HT-29 (cell line): ENCODE measurements around the gene EIF4A2. TPM values are rescaled to one million over a fixed set of nuclear protein-coding genes. Genes with fewer than 3 reads are reported as not detected.
"Not testable (repeated sequence)": the region's sequence is repeated elsewhere in the genome, so short reads cannot be mapped to it uniquely, and the experiment has no call there.

Source experiments
- DNase-seq: peaks from one replicate; pipeline ENCODE4 v3.0.0-alpha.2; 2015; ENCODE audit warnings: low spot score
- total RNA-seq: library from RNA; depleted of rRNA; stranded (reverse); fragments of >200 nt; shearing (Covaris generic); gene quantifications from 2 replicates; pipeline ENCODE4 v1.2.3, GENCODE V29; 2014

The EIF4A2 gene
- total RNA-seq, 1 experiment from 2014 or later, result 213 TPM

DNA sequence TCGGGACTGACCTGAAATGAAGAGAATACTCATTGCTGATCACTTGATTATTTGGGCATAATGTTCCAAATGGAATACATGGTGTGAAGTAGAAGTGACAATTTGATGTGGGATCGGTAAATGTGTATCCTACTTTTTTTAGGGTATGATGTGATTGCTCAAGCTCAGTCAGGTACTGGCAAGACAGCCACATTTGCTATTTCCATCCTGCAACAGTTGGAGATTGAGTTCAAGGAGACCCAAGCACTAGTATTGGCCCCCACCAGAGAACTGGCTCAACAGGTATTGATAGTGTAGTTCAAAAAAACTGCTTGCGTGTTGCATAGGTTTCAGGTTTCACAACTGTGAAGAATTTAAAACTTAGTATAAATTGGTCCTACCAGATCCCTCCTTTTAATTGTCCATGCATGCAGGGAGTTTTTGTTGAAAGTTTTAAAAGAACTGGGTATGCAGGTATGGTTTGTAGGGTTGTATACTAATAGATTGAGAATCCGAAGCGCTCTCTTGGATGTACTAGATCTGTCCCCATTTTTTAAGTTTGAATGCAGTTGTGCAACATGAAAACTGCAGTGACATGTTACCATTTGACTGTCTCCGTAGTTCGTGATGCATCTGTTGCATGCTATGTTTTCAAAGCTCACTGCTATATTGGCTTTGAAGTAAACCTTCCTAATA is 1.6 kb downstream of the EIF4A2 start:
- DNase-seq, result peak; percentile 31

GRCh38 chr3:186785495-186786018 is 2.2 kb downstream of the EIF4A2 start:
- DNase-seq, result peak; percentile 14

GRCh38 chr3:186786922-186787321 is 3.5 kb downstream of the EIF4A2 start:
- no peak for DNase-seq

DNA sequence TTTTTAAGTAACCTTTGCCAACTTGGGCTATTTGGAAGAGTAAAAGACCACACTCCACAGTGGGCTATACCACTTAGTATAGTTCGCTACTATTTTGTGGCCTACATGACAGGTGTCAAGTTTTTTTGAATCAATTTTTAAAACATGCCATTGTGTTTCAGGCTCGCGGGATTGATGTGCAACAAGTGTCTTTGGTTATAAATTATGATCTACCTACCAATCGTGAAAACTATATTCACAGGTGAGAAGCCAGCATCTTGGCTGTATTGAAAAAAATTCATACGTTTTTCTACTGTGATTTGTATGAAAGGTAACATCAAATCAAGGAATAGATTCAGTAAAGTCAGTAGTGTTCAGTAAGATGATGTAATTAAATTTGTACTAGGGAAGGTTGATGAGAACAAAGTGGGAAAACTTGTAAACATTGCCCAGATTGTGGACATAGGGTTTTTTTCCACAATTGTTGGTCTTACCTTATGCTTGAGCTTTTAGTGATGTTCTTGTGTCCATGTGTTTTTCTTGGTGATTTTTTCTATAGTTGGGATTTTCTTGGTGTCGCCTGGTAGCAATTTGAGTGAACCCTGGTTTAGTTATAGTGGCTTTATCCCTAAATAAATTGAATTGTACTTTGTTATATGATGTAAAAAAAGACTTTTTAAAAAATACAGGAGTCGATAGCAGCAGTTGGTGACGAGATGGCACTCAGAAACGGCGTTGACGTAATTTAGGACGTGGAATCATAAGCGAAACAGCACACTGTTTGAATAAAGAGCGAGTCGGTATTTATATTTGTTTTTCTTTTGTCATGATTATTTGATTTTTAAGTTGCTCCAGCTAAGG is 4.5 kb downstream of the EIF4A2 start:
- DNase-seq, result peak; percentile 4

- peak; percentile 26 for DNase-seq
Measured at GRCh38 chr3:186788482-186789370, 5.3 kb downstream of the EIF4A2 start.

DNA sequence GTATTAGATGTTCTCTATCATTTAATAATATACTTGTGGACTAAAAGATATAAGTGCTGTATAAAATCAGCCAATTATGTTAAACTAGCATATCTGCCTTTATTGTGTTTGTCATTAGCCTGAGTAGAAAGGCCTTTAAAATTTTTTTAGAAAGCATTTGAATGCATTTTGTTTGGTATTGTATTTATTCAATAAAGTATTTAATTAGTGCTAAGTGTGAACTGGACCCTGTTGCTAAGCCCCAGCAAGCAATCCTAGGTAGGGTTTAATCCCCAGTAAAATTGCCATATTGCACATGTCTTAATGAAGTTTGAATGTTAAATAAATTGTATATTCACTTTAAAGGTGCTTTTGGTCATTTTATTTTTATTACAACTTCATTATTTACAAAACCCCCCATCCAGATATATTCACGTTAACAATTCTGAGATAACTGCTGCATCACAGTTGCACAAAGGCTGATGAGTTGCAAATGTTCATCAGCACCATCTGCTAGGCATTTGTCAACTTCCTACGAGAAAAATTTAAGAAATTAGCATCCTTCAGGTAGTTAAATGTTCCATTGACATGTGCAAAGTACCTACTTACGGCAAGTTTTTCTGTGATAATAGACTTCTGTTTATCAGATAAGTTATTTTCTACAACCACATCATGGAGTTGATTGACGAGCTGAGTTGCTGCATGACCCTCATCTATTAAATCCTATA is 6.3 kb downstream of the EIF4A2 start:
- DNase-seq, result peak; percentile 28

- peak; percentile 65 for DNase-seq
Measured at GRCh38 chr3:186790261-186790981, 7.0 kb downstream of the EIF4A2 start.

- no peak for DNase-seq
Measured at GRCh38 chr3:186798239-186798874, 15.0 kb downstream of the EIF4A2 start.

DNA sequence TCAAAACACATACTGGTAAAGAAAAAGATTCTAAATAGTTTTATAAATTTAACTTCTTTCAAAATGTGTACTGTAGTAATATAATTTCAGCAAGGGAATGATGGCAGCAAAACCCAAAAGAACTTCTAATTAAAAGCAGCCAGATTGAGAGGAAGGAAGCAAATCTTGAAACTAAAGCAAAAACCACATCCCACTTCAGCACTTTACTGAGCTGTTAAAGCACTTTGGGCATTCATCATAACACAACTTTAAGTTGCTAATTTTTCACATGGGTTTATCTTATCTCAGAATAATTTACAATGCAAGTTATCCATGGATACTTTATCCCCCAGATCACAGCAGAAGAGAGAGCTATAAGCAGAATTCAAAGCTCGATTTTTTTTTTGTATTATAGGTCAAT is 16.9 kb downstream of the EIF4A2 start:
- no peak for DNase-seq

DNA sequence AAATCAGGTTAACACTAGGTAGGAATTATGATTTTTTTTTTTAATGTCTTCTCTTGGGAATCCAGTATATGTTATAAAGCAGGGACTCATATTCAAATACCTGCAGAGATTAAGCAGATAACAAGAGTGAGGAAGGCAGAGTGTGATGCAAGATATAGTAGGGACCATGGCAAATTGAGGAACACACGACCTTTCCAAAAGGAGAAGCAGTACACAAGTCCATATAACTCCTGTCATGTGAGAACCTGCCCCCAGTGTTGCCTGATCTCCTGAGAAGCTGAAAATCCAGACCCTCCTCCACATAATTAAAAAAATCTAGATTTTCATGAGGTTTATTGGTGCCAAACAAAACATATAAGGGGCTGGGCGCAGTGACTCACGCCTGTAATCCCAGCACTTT is 19.3 kb downstream of the EIF4A2 start:
- DNase-seq, result no peak

GRCh38 chr3:186803447-186803846 is 20.1 kb downstream of the EIF4A2 start:
- not testable (repeated sequence) for DNase-seq

DNA sequence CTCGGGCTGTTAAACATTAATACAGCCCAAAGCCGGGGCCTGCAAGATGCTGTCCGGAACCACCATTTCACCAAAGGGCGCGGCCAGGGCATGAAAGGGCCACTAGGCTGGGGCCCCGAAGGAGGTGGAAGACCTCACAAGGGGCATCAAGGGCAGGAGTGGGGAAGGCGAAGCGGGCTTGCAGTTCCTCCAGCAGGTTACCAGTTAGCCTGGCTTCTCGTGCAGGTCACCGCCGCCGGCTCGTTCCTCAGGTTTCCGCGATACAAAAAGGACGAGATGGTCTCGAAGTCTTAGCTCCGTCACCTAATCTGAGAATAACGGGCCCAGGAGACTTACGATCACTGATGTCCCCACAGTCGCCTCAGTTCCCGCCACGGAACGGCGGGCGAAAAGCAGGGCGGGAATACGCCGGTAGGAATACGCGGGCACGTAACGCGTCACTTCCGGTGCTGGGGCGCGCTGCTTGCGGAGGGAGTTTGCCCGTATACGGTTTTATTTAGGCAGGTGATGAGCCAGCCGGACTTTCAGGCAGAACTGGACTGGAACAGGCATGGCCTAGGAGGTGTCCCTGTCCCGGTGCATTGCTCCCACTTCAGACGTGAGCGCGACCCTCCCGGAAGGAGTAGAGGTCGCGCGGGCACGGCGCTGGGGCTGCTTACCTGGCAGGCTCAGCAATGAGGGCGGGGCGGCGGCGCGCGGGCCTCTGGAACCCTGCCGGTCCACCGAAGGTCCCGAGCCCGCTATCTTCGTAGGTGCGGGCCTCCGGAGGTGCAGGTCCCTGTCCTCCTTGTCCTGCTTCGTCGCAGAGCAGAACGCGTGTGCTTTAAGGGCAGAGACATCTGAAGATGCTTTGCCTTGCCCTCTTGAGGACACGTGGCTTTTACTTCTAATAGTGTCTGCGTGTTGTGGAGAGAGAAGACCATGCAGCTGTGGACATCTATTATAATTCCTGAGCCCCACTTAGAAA is 23.0 kb downstream of the EIF4A2 start, which contains the start of gene RFC4:
TSS of gene RFC4 (minus strand) at position 394 of the 967 bp plus-strand sequence. CDS start 1,769 bp downstream, outside the sequence.
- DNase-seq, result peak; percentile 88

DNA sequence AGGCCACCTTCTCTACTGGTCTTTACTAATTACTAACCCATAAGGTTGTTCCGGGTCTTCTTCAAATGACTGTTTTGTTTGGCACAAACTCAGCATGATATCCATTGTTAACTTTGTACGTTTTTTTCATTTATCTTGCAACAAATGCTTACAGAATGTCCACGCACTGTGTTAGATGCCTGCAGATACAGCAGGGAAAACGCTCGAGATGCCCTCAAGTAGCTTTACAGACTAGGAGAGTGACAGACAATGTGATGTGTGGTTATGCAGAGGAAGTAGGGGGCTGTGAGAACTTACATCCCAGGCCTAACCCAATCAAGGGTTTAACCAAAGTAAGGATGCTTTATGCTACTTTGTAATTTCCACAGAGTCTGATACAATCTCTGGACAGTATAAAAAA is 23.9 kb downstream of the EIF4A2 start:
- DNase-seq, result no peak

DNA sequence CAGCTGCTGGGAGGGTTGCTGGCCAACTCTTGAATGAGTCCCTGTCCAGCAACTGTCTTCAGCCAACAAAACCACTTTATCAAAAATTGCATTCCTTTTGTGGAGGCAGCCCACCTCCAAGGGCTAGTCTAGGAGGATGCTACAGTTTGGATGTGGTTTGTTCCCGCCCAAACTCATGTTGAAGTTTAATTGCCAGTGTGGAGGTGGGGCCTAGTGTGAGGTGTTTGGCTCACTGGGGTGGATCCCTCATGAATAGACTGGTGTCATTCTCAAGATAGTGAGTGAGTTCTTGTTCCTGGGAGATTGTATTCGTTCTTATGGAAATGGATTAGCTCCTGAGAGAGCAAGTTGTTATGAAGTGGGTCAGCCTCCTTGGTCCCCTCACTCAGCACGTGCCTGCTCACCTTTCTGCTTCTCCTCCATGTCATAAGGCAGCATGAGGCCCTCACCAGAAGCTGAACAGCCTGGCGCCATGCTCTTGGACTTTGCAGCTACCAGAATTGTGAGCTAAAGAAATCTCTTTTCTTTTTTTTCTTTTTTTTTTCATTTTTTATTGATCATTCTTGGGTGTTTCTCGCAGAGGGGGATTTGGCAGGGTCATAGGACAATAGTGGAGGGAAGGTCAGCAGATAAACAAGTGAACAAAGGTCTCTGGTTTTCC is 27.1 kb downstream of the EIF4A2 start:
- no peak for DNase-seq

GRCh38 chr3:186811313-186811712 is 27.9 kb downstream of the EIF4A2 start:
- DNase-seq, result not testable (repeated sequence)

DNA sequence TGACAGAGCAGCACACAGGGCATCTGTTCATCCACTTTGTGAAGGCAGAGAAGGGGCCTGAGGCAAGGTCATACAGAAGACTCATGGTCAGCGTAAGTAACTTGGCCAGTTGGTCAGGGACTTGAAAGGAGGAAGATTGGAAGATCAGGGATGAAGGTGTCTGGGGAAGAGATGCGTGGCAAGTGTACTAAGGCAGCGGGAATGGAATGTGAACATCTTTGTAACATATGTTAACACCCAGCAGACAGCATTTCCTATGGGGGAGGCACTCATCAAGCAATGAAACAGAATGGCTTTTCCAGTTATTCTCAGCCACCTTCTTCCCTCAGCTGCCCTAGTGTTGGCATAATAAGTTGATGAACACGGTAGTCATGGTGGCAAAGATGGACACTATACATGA is 30.7 kb downstream of the EIF4A2 start:
- DNase-seq, result no peak

GRCh38 chr3:186815435-186815834 is 32.1 kb downstream of the EIF4A2 start:
- no peak for DNase-seq

DNA sequence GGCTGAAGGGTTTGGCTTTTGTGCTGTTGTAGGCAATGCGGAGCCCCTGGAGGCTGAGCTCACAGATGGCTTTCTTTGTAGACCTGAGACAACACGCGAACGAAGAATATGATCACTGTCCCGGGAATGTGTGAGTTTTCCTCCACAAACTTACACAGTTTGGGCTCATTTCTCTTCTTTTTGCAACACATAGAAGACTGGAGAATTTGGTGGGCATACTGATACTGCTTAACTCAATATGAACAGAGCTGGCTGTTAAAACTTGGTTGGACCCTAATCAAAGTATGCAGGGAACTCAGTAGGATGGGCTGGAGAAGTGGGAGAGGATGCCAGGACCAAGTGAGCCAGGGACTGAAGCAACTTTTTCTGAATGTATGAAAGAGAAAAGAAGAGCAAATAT is 35.1 kb downstream of the EIF4A2 start:
- no peak for DNase-seq
